ENCODE data around the gene TBC1D7.

TBC1D7 gene

GRCh38 chr6:13365320-13365719 is 37.0 kb upstream of the TBC1D7 start:
- Histone ChIP-seq H3F3A (ENCODE audit: control insufficient read depth, insufficient read depth) (no peaks in the 10 kb centered on the region), H3K4me3 (ENCODE audit: low read length) (no peak overlapping the region), H3K27ac (ENCODE audit: low read depth, low read length) (no peak overlapping the region), H3K36me3 (ENCODE audit: control insufficient read depth, low read length) (no peaks in the 10 kb centered on the region), H3K9me3 (ENCODE audit: control insufficient read depth, insufficient read depth, low read length) (no peaks in the 10 kb centered on the region), H4K20me1 (ENCODE audit: control insufficient read depth, insufficient read depth, low read depth, low read length) (no peaks in the 10 kb centered on the region), H3K4me2 (ENCODE audit: low read length) (no peak overlapping the region), H3K27me3 (ENCODE audit: control insufficient read depth, low read length) (no peaks in the 10 kb centered on the region), H3K79me2 (ENCODE audit: control insufficient read depth, low read length) (no peaks in the 10 kb centered on the region), H3K9me2 (replicated peaks; ENCODE audit: control insufficient read depth, low read length) (no peaks in the 10 kb centered on the region), H3K4me1 (ENCODE audit: control insufficient read depth, low read length) (no peaks in the 10 kb centered on the region)
- TF ChIP-seq EZH2phosphoT487 (IDR thresholded peaks at IDR 0.05; ENCODE audit: borderline replicate concordance, low read length) (no peak), CTCF (IDR thresholded peaks at IDR 0.05; ENCODE audit: low read depth, low read length, poor library complexity, severe bottlenecking) (no peak)

GRCh38 chr6:13364842-13365241 is 36.5 kb upstream of the TBC1D7 start:
- Histone ChIP-seq H3K27ac (ENCODE audit: low read depth, low read length) (no peak overlapping the region), H3K4me1 (ENCODE audit: control insufficient read depth, low read length) (no peaks in the 10 kb centered on the region), H3K9me2 (replicated peaks; ENCODE audit: control insufficient read depth, low read length) (no peaks in the 10 kb centered on the region), H3K27me3 (ENCODE audit: control insufficient read depth, low read length) (no peaks in the 10 kb centered on the region), H4K20me1 (ENCODE audit: control insufficient read depth, insufficient read depth, low read depth, low read length) (no peaks in the 10 kb centered on the region), H3K79me2 (ENCODE audit: control insufficient read depth, low read length) (no peaks in the 10 kb centered on the region), H3K9me3 (ENCODE audit: control insufficient read depth, insufficient read depth, low read length) (no peaks in the 10 kb centered on the region), H3K4me2 (ENCODE audit: low read length) (no peak overlapping the region), H3K36me3 (ENCODE audit: control insufficient read depth, low read length) (no peaks in the 10 kb centered on the region), H3F3A (ENCODE audit: control insufficient read depth, insufficient read depth) (no peaks in the 10 kb centered on the region), H3K4me3 (ENCODE audit: low read length) (no peak overlapping the region)
- TF ChIP-seq CTCF (IDR thresholded peaks at IDR 0.05; ENCODE audit: low read depth, low read length, poor library complexity, severe bottlenecking) (no peak), EZH2phosphoT487 (IDR thresholded peaks at IDR 0.05; ENCODE audit: borderline replicate concordance, low read length) (no peak)

- H3F3A ChIP-seq (ENCODE audit: control insufficient read depth, insufficient read depth) = no peaks in the 10 kb centered on the region
- H3K27ac ChIP-seq (ENCODE audit: low read depth, low read length) = no peak overlapping the region
- H3K9me2 ChIP-seq (replicated peaks; ENCODE audit: control insufficient read depth, low read length) = no peaks in the 10 kb centered on the region
- no peaks in the 10 kb centered on the region for H3K36me3 ChIP-seq (ENCODE audit: control insufficient read depth, low read length)
- H3K79me2 ChIP-seq (ENCODE audit: control insufficient read depth, low read length) = no peaks in the 10 kb centered on the region
- no peaks in the 10 kb centered on the region for H3K27me3 ChIP-seq (ENCODE audit: control insufficient read depth, low read length)
- no peak overlapping the region for H3K4me2 ChIP-seq (ENCODE audit: low read length)
- H3K9me3 ChIP-seq (ENCODE audit: control insufficient read depth, insufficient read depth, low read length) = no peaks in the 10 kb centered on the region
- TF ChIP-seq EZH2phosphoT487 (IDR thresholded peaks at IDR 0.05; ENCODE audit: borderline replicate concordance, low read length) (no peak), CTCF (IDR thresholded peaks at IDR 0.05; ENCODE audit: low read depth, low read length, poor library complexity, severe bottlenecking) (no peak)
- no peak overlapping the region for H3K4me3 ChIP-seq (ENCODE audit: low read length)
- peaks cover 5% of the 10 kb centered on the region for H3K4me1 ChIP-seq (ENCODE audit: control insufficient read depth, low read length)
- H4K20me1 ChIP-seq (ENCODE audit: control insufficient read depth, insufficient read depth, low read depth, low read length) = no peaks in the 10 kb centered on the region
Observed at GRCh38 chr6:13362412-13362811, 34.1 kb upstream of the TBC1D7 start.

Measured in DOHH2 (cell line).